AG09319 (cell line): Measurements from ENCODE around the gene RUBCN.

Source experiments
- DNase-seq: peaks from one replicate; pipeline ENCODE4 v3.0.0-alpha.2; 2010; ENCODE audit warnings: low read depth; ENCODE audit errors: extremely low read depth
- CTCF ChIP-seq: IDR thresholded peaks from 2 replicates; pipeline ENCODE4 v1.5.1; 2011; ENCODE audit warnings: low read depth, mild to moderate bottlenecking, inconsistent platforms, low read length, moderate library complexity

RUBCN gene

GRCh38 chr3:197753263-197753662, 16.6 kb upstream of the RUBCN start:
- TF ChIP-seq CTCF, result no peak
- DNase-seq, result no peak

- no peak for TF ChIP-seq CTCF
- no peak for DNase-seq
These were observed 15.4 kb upstream of the RUBCN start for GRCh38 chr3:197752107-197752506.

GRCh38 chr3:197750858-197751737, 14.4 kb upstream of the RUBCN start:
- DNase-seq, result no peak
- no peak for TF ChIP-seq CTCF

GRCh38 chr3:197750396-197750831, 13.7 kb upstream of the RUBCN start:
- no peak; the same call in 1 of the 2 replicates for TF ChIP-seq CTCF
- DNase-seq, result no peak

- TF ChIP-seq CTCF, result peak; percentile 30; the same call in 1 of the 2 replicates
- peak; percentile 54 for DNase-seq
These were observed 13.1 kb upstream of the RUBCN start, which contains the start of gene FYTTD1 for GRCh38 chr3:197749601-197750395. FYTTD1 (plus strand) TSS chr3:197749883; CDS start chr3:197749972, 89 bp downstream.

- TF ChIP-seq CTCF, result no peak
- no peak for DNase-seq
These were observed 12.6 kb upstream of the RUBCN start for GRCh38 chr3:197749315-197749600.

- no peak for TF ChIP-seq CTCF
- no peak for DNase-seq
These were observed 12.1 kb upstream of the RUBCN start for GRCh38 chr3:197748597-197749314.
